GM12872 (cell line): ENCODE measurements around the gene DCDC2.

Experiments
- CTCF ChIP-seq: IDR thresholded peaks from 3 replicates; pipeline ENCODE4 v1.5.1; 2011; ENCODE audit warnings: low read depth, mild to moderate bottlenecking, low read length, moderate library complexity; ENCODE audit not compliant: insufficient read depth

DCDC2 gene

GRCh38 chr6:24231438-24231977 lies 126.4 kb downstream of the DCDC2 start:
- TF ChIP-seq CTCF = no peak

GRCh38 chr6:24229696-24230405 lies 128.0 kb downstream of the DCDC2 start:
- TF ChIP-seq CTCF = no peak

GRCh38 chr6:24228681-24229255 lies 129.1 kb downstream of the DCDC2 start:
- TF ChIP-seq CTCF = no peak

GRCh38 chr6:24228123-24228522 lies 129.7 kb downstream of the DCDC2 start:
- no peak for TF ChIP-seq CTCF

- TF ChIP-seq CTCF = no peak
Measured at GRCh38 chr6:24227556-24227955, 130.3 kb downstream of the DCDC2 start.

- TF ChIP-seq CTCF = no peak
Measured at GRCh38 chr6:24226541-24226940, 131.3 kb downstream of the DCDC2 start.

- TF ChIP-seq CTCF = no peak
Measured at GRCh38 chr6:24225838-24226237, 132.0 kb downstream of the DCDC2 start.
